GM18870 (cell line): ENCODE measurements around the gene ADCY1.
"Not testable (repeated sequence)": the region's sequence is repeated elsewhere in the genome, so short reads cannot be mapped to it uniquely, and the experiment has no call there.

Experiments used
- ATAC-seq: cut with Tn5 transposase; IDR thresholded peaks from one replicate; pipeline ENCODE4 v1.9.1; 2021; ENCODE audit warnings: moderate library complexity; ENCODE audit not compliant: unreplicated experiment

Gene ADCY1

DNA sequence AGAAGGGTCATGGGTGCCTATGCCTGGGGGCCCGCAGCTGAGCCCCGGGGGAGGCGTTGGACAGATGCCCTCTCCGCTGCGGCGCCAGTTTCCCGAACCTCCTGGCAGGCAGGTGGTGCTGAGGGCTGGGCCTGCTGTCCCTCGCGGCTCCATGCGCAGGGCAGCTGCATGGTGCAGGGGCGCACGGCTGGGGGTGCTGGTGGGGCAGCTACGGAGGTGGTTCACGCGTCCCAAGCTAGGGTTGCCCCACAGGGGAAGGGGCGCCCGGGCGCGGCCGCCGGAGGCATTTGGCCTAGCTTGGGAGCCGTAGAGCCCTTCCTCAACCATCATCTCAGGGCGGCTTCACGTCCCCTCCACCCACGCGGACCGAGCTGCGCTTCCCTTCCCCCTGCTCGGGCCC is 152.7 kb downstream of the ADCY1 start:
- no peak for ATAC-seq

DNA sequence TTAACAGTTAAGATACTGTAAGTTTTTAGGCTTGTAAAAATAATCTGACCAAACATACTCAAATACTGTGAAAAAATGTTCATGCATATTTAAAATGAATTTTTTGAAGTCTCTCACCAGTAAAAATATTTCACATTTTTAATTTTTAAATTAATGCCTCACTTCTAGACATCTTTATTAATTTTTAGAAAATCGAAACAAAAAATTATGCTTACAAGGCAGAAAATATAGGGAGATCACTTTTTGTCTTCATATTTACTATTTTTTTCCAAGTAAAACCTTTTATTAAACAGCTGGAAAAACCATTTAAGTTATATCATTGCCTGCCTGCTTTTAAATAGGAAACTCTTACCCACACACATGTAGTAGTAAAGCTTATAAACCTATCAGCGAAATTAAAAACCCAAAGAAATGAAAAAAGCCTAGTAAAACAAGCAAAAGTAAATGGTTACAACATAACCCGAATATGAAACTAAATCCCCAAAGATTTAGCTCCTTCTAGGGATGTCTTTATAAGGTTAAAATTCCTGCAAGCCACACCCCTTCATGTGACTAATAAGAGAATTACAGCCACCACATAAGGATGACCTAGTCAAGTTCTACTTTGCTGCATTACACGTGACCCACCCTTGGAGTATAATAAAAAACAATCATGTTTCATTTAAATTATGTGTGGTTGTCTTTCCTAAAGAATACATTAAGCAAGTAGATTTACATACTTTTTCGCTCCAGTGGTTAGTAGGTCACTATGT is 157.7 kb downstream of the ADCY1 start:
- ATAC-seq: not testable (repeated sequence)

DNA sequence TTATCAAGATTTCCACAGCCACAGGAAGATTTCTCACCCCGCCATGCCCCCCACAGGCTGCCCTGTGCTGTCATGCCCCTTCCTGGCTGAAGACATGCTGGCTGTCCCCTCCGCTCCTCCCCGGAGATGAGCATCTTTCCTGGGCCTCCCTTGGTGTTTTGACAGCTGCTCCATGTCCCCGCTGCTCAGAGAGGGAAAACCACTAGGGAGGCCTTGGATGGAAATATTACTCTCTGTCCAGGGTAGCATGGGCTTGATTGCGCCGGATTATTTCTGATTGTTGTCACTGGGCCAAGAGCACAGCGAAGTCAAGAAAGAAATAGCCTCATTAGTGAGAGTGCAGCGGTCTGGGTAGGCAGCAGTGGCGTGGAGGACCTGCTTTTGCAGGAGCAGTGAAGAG is 164.8 kb downstream of the ADCY1 start:
- ATAC-seq: not testable (repeated sequence)

DNA sequence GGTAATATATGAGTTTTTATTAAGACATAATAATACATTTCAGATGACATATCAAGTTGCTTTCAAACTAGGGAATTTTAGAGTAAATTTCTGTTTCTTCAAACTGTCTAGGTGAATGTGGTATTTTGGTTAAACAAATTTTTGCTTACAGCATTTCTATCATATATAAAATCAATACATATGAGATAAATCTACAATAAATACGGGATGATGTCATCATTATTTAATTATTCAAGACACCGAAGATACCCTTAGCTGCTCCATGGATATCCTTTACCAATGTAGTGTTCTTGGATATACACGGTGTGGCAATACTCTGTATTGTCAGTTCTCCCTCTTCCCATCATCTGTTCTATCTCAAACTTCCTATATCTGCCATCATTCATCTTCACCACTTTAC is 166.4 kb downstream of the ADCY1 start:
- ATAC-seq: not testable (repeated sequence)

DNA sequence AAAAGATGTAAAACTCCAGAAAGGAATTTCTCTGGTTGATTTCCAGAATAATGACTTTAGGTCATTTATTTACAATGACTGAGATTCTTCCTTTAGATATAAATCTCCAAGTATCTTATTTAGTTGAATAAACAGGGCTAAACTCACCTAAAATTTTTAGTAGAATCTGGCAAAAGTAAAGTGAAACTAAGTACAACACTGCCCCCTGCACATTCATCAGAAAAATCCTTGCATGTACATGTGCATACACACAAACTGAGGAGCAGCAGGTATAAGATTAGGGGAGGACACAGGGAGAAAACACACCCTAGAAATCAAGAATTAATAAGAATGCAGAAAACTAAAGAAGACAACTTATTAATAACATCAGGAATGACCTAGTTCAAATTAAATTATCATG is 174.8 kb downstream of the ADCY1 start:
- ATAC-seq: not testable (repeated sequence)

DNA sequence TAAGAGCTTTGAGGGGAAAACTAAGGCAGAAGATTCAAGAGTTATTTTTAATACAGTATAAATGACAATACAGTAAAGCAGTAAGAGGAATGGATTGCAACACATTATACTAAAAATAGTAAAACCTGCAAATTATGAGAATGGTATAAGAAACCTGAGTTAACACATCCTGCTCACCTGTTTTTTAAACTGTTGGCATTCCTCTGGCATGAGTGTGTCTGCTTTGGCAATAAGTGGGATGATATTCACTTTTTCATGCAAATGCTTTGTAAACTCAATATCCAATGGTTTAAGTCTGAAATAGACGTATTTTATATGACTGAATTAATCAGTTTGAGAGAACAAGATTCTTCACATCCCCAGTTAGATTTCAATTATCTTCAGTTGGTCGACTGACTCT is 177.2 kb downstream of the ADCY1 start:
- ATAC-seq: not testable (repeated sequence)

DNA sequence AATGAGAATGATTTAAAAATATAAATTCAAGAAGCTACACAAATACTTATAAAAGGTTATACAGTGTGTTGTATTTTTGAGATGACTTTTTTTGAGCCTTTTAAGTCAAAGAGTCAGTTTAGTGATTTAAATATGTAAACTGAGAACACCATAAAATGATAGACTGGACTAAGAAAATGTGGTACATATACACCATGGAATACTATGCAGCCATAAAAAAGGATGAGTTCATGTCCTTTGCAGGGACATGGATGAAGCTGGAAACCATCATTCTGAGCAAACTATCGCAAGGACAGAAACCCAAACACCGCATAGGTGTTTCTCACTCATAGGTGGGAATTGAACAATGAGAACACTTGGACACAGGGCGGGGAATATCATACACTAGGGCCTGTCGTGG is 182.2 kb downstream of the ADCY1 start:
- ATAC-seq: not testable (repeated sequence)

DNA sequence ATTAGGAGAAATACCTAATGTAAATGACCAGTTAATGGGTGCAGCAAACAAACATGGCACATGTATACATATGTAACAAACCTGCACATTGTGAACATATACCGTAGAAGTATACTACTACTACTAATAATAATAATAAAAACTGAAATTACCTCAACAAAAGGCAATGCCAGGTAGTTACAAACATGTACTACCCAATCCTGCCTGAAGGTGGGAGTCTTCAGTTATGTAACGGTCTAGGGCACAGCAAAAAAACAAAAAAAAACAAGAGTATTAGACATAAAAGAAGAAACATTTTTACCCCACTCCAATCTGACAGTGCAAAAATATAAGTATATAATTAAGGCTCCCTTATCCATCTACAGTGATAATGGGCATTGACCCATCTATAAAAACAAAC is 182.6 kb downstream of the ADCY1 start:
- ATAC-seq: not testable (repeated sequence)

DNA sequence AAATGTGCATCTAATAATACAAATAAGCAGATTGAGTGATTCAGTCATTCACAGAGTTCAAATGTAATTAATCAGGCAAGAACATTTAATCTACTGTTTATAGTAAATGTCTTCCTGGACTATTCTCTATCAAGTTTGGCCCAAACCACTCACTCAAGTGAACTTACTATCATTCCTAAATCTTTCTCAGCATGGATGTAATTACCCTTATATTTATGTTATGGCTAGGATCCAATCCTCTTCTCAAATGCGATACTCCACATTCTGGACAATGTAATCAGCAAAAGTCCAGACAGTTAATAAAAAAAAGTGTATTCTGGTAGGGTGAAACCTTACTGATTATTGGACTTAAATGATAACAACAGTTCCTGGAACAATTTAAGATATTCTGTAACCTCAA is 185.3 kb downstream of the ADCY1 start:
- ATAC-seq: not testable (repeated sequence)

DNA sequence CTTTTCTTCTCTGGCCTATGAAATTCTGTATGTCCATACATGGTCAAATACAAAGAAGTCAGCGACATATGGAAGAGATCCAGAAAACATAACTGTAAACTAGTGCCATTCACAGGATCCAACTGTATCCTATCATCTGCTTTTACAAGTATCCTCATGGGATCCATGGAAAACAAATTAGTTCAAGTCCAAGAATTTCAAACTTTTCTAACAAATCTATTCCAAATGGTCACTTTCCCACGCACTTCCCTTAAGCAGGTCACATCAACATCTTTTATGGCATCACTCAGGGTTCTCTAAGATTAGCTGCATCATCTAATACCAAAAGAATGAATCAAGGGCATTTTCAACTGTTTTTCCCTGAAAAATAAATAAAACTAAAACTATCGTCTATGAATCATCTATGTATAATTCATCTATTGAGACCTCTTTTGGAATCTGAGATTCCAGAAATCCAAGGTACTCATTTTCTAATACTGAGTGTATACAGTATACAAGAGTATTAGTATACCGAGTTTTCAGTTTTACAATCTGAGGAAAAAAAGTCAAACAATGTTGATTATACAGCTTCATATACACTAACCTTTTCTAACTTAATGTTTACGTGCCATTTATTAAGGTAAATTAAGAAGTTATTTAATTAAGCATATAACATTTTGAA is 187.5 kb downstream of the ADCY1 start:
- not testable (repeated sequence) for ATAC-seq

DNA sequence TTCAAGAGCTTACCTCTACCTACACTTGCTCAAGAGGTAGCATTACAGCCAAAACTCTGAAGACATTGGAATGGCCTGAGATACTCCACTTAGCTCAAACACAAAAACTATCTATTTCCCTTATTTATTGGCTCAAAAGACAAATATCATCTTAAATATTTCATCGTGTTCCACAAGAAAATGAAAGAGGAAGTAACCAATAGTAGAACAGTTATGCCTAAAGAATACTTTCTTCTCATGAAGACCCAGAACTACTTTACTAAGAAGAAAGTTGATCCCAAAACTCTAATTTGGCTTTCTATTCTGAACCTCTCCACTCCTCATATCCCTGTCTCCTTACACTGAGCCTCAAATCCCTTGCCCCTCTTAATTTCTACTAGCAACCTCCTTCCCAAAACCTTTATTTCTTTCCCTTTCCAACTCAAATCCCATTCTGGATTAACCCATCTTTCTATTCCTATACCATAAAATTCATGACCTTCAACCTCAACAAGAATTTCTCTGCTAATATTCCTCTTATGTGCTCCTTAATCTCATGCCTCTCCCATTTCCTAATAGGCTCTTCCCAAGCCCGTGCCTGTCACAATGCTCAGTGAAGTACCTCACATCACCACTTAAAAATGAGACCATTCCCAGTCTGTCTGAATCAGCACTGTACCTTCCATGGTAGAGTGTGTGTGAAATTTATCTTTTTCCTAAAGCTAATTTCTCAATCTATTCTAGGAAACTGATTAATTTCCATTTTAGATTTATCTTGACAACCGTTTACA is 188.2 kb downstream of the ADCY1 start:
- not testable (repeated sequence) for ATAC-seq

DNA sequence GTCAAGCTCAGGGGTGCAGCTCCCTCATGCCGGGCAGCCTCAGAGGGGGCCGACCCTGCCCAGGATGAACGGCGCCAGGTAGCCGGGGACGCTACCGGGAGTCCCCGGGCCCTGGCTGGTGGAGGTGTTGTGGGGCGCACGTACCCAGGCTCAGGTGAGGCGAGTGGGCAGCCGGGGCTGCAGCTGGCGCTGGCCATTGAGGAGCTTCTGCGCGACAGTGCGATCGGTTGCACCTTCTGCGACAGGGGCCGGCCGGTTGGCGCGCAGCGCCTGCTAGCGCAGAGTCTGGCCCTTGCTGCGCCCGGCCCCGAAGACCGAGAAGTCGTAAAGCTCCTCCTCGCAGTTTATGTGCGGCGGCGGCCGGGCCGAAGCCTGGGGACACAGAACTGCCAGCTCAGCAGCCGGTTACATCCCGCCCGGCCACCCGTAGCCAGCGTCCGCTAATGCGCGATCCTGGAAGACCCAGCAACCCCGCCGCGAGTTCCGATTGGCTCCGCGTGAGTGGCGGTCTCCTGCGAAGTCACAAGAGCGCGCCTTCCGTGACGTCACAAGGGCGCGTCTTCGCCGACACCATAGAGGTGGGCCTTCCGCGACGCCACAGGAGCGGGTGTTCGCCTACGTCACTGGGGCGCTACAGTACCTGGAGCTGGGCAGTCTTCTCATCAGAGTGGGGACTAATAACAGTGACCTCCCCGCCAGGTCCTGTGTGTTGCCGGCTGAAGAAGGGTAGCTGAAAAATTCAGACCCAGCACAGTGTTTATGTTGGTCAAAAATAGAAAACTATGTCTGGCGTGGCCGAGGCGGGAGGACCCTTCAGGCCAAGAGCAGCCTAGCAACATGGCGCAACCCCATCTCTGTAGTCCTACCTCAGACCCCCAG is 194.6 kb downstream of the ADCY1 start:
- peak; percentile 99 for ATAC-seq

DNA sequence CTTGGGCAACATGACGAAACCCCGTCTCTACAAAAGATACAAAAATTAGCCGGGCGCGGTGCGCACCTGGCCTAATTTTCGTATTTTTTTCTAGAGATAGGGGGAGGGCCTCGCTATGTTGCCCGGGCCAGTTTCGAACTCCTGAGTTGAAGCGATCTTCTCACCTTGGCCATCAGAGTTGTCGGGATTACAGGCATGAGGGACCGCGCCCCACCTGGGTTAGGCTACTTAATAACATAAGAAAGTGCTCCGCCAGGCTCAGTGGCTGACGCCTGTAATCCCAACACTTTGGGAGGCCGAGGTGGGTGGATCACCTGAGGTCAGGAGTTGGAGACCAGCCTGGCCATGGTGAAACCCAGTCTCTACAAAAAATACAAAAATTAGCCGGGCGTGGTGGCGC is 195.5 kb downstream of the ADCY1 start:
- ATAC-seq: not testable (repeated sequence)
